Activated CD4-positive, alpha-beta T cell treated with anti-CD3 and anti-CD28 coated beads for 48 hours (primary cell): ENCODE data around the gene KRTAP2-2.

Source experiments
- DNase-seq: peaks from one replicate; pipeline ENCODE4 v3.0.0-alpha.2; 2020

The KRTAP2-2 gene

DNA sequence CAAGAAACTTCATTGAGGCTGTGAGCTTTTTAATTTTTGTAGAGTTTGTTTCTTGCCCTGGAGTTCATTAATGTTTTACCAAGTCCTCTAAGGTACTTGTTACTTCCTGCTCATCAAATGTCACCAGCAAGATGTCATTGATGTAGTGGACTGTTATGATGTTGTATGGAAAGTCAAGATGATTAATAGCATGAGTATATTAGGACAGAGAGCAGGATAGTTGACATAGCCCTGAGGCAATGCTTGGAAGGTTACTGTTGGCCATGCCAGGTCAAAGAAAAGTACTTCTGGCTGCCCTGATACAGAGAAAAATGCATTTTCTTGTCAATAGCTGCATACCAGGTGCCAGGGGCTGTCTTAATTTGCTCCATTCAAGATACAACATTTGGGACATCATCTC, 34.7 kb downstream of the KRTAP2-2 start:
- no peak for DNase-seq

DNA sequence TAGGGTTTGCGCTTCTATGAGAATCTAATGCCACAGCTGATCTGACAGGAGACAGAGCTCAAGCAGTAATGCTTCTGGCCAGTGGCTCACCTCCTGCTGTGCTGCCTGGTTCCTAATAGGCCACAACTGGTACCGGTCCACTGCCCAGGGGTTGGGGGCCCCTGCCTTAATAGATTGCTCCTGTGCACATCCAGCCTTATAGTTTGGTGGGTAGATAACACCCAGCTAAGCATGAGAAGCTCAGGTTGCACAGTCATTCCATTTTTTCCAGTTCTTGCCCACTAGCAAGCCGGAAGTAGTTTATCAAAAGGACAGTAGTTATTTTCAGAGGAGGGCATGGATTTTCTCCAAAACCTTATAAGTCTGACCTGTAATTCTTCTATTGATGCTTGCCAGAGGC, 35.6 kb downstream of the KRTAP2-2 start:
- DNase-seq, result no peak

DNA sequence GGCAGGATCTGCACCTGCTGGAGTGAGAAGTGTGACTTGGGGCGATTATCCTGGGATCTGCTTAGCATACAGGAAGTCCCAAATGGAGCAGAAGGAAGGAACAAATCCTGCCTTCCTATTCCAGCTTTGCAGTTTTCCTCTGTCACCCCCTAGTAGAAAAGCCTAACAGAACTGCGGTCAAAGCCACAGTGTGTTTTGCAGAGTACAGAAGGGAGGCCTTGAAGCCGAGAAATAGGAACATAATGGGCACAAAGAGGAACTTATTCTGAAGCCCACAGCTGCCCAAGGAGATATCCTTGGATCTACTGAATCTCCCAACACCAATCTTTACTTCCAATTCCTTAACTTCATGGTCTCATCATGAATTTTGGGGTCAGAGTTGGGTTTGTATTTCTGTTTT, 36.5 kb downstream of the KRTAP2-2 start:
- DNase-seq, result no peak

DNA sequence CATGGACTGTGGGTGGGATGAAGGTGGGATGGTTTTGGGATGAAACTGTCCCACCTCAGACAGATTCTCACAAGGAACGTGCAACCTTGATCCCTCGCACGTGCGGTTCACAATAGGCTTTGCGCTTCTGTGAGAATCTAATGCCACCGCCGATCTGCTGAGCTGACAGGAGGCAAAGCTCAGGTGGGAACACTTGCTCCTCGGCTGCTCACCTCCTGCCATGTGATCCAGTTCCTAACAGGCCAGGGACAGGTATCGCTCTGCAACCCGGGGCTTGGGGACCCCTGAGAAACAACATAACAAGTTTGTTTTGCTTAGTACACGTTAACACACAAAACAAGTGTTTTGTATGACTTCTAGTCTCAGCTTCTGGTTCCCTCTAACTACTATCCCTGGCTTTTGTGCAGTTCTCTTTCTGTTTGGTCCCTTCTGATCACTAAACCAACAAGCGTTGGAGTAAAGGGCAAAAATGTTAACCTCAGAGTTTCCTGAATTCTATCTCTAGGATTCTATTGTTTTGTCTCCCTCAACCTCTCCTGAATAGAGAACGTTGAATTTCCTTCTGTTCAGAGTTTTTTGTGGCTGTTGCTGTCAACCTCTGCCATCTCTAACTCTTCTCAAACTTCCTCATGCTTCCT, 38.3 kb downstream of the KRTAP2-2 start:
- no peak for DNase-seq

DNA sequence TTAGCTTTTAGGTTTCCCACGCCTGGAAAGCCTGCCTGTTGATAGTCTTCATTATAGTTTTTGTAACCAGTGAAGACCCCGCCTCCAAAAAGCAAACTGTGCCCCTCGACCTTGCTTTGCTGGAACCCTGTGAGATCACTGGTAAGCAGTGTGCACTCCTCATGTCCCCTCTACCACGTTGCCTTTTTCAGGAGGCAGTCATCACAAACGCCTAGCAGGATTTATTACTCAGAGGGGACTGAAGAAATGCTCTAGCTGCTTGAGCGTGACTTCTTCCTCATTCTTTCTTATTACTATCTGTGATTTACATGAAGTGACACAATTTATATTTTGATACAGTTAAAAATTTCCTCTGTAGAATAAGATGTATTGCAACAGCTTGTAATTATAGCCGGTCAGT, 39.6 kb downstream of the KRTAP2-2 start:
- no peak for DNase-seq

DNA sequence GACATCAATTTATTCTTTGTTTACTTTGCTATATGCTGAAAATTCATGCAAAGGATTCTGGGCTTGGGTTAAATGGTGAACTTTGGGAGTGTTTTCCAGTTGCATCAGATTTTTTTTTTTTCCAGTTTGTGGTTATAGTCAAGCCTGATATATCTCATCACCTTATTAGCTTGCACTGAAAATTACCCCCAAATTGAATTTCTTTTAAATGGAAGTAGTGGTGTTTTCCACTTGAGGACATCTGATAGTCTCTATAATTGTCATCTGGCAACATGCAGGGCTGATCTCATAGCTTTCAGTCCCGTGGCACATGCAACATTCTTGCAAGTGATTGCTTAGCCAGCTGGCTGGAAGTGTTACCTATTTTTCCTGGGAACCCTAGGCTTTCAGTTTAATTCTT, 41.4 kb downstream of the KRTAP2-2 start:
- DNase-seq, result no peak

DNA sequence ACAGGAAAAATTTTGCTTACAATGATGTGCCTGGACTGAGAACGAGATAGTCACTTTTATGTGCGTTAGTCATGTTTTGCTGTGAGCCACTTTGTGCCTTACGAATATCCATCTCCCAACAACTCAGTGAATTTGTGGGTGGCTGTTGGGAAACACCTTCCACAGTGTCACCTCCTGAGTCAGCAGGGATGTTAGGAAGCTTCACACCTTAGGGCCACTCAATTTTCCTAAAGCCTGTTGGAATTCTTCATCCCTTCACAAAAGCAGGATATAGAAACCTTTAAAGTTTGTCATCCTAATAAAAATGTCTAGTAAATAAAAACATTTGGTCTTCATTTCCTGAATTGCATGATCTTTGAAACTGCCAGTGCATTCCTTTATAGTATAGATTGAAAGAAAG, 41.8 kb downstream of the KRTAP2-2 start:
- DNase-seq, result no peak

DNA sequence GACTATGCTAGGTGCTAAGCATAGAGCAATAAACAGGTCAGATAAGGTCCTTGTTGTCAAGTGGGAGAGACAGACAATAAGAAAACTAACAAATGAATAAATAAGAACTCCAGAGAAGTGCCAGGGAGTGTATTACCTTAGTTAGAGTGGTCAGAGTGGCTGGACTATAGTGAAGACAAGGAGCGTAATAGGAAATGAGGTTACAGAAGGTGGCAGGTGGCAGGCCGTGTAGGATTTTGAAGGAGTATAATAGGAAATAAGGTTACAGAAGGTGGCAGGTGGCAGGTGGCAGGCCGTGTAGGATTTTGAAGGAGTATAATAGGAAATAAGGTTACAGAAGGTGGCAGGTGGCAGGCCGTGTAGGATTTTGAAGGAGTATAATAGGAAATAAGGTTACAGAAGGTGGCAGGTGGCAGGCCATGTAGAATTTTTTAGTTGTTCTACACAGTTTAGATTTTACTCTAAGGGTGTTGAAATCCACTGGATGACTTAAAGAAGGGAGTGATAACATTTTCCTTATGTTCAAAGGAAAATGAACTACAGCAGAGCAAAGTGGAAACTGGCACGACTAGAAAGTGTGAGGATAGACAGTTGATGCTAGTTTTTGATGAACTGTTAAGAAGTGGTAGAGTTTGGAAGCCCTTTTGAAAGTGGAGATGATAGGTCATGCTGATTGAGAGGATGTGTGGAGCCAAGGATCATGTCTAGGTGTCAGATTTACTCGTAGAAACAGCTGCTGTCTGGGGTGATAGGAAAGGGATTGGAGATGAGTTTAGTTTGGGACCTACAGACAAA, 42.5 kb downstream of the KRTAP2-2 start:
- no peak for DNase-seq

DNA sequence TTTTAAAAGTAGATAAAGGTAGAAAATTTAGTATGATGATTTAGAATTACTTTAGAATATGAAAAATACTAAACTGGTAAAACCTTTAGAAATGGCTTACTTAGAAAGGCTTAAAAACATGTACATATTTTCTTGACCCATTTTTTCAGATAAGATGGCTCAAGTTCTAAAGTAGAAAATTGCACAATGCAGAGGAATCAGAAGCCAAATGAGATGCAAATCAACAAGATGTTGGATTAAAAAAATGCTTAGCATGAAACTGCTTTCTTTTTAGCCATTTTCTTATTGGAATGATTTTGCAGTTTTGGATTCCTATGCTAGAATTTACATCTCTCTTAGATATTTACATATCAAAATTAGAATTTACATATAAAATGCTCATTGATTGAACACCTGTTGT, 44.6 kb downstream of the KRTAP2-2 start:
- DNase-seq, result no peak

DNA sequence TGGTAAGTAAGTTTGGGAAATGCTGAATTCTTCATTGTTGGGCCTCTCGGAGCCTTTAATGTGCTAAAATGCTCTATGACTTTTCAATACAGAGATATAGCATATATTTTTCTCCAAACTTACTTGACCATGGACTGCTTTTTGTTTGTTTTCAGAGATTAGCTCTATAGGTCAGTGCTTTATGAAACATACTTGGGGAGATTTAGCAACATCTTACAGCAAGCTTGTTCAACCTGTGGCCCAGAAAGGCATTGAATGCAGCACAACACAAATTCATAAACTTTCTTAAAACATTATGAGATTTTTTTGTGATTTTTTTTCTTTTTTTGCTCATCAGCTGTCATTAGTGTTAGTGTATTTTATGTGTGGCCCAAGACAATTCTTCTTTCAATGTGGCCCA, 45.1 kb downstream of the KRTAP2-2 start:
- no peak for DNase-seq

DNA sequence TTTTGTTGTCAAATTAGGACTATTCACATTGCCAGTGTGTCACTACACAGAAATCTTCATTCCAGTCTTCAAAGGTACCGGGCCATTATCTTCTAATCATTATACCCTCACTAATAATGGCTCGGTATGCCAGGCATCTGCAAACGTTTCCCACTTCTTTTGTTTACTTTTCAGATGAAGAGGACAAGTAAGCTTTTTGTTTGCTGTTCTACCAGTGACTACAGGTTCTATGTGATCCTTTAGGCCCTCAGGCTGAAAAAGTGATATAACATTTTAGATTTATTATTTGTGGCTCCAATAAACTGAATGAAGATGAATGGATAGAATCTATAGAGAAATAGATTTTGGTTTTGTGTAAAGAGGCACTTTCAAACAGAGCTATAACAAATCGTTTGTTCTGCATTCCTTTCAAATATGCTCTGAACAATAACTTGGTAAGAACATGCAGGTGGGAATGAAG, 45.7 kb downstream of the KRTAP2-2 start:
- no peak for DNase-seq

DNA sequence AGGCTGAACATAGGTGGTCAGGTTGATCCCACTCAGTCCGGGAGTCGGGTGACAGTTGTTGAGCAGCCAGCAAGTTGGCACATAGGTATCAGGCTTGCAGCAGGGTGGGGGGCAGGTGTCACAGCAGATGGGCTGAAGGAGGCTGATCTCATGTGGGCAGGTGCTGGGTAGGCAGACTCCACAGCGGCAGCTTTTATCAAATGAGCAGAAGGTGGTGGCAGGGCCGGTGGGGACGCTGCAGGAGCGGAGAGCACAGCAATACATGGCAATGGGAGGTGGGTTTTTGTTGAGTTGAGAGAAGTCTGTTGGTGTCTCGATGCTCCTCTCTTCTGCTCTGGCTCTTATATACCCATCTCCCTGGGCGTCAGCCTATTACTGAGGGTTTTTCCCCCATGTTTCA, 46.2 kb downstream of the KRTAP2-2 start, which contains the start of gene KRTAP3-1:
Gene KRTAP3-1 (minus strand): TSS at position 318 of the 400 bp plus-strand sequence. CDS start 54 bp downstream, at position 264.
- no peak for DNase-seq
